Measurements from ENCODE around the gene NCKAP5. TPM values are rescaled to one million over a fixed set of nuclear protein-coding genes. Genes with fewer than 3 reads are reported as not detected.

The NCKAP5 gene
- total and polyA plus RNA-seq, 2 of the 13 experiments (the other 11 are each of a cell fraction or from before 2014, with no cell fraction given) = 0.01 TPM; not detected in 1

GRCh38 chr2:132633635-132634034 lies 934.6 kb downstream of the NCKAP5 start (continued):
- TF ChIP-seq AHDC1 (CRISPR knock-in tag; IDR thresholded peaks at IDR 0.05; ENCODE audit: borderline replicate concordance) = no peak
- no peak for TF ChIP-seq XRCC5 (optimal IDR thresholded peaks at IDR 0.05; ENCODE audit: low read length)
- TF ChIP-seq GATAD2A (CRISPR knock-in tag; IDR thresholded peaks at IDR 0.05) = no peak
- TF ChIP-seq SP1 (IDR thresholded peaks at IDR 0.05) = 0 out of 2 replicates have a peak, but pooled peaks have one; percentile 32
- no peak for TF ChIP-seq SP1 (CRISPR knock-in tag; IDR thresholded peaks at IDR 0.05)
- TF ChIP-seq IRF9 (CRISPR knock-in tag; IDR thresholded peaks at IDR 0.05; ENCODE audit: borderline replicate concordance) = no peak
- no peak for TF ChIP-seq ZNF724P (CRISPR knock-in tag; IDR thresholded peaks at IDR 0.05; ENCODE audit: borderline replicate concordance)
- 0 out of 2 replicates have a peak, but pooled peaks have one; percentile 12 for TF ChIP-seq PLRG1 (conservative IDR thresholded peaks at IDR 0.05)

Measured in HepG2 (cell line).